ENCODE results near the gene TTLL11.

The TTLL11 gene

GRCh38 chr9:121844098-121844497 lies 249.0 kb downstream of the TTLL11 start:
- in situ Hi-C loops (cut with HindIII; ENCODE audit: low sequenced_read_pairs), result loop anchor here (5.0 kb wide), 1 partner anchor 107 kb away; no protein-coding TSS in a partner anchor

DNA sequence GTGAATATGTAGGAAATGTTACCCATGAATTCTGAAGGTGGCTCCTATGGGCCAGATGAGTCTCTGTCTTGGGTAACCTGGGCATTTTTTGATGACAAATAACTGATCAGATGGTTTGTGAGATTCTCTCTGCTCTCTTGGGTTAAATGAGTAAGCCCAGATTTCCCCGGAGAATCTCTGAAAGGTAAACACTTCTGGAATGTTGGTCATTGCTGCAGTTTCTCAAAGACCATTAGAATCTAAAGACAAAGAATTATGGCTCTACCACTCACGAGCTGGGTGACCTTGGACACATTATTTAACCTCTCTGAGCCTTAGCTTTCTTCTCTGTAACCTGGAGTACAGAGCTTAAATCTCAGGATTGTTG lies 250.5 kb downstream of the TTLL11 start:
- in situ Hi-C loops (cut with HindIII; ENCODE audit: low sequenced_read_pairs), result loop anchor here (5.0 kb wide), 1 partner anchor 105 kb away; no protein-coding TSS in a partner anchor

GRCh38 chr9:121841771-121842611 lies 251.1 kb downstream of the TTLL11 start:
- in situ Hi-C loops (cut with HindIII; ENCODE audit: low sequenced_read_pairs), result loop anchor here (5.0 kb wide), 1 partner anchor 105 kb away; no protein-coding TSS in a partner anchor

- in situ Hi-C loops (cut with HindIII; ENCODE audit: low sequenced_read_pairs), result loop anchor here (5.0 kb wide), 1 partner anchor 104 kb away; no protein-coding TSS in a partner anchor
Observed at GRCh38 chr9:121840838-121841760, 252.0 kb downstream of the TTLL11 start.

- in situ Hi-C loops (cut with HindIII; ENCODE audit: low sequenced_read_pairs), result loop anchor here (5.0 kb wide), 2 partner anchors 37 to 103 kb away; no protein-coding TSS in a partner anchor
Observed at GRCh38 chr9:121839726-121840500, 253.2 kb downstream of the TTLL11 start.

- in situ Hi-C loops (cut with HindIII; ENCODE audit: low sequenced_read_pairs), result loop anchor here (5.0 kb wide), 1 partner anchor 38 kb away; no protein-coding TSS in a partner anchor
Observed at GRCh38 chr9:121838746-121839669, 254.1 kb downstream of the TTLL11 start.

GRCh38 chr9:121837113-121837961 lies 255.8 kb downstream of the TTLL11 start:
- in situ Hi-C loops (cut with HindIII; ENCODE audit: low sequenced_read_pairs), result loop anchor here (5.0 kb wide), 1 partner anchor 40 kb away; no protein-coding TSS in a partner anchor

GRCh38 chr9:121836366-121836885 lies 256.7 kb downstream of the TTLL11 start:
- in situ Hi-C loops (cut with HindIII; ENCODE audit: low sequenced_read_pairs), result loop anchor here (5.0 kb wide), 1 partner anchor 41 kb away; no protein-coding TSS in a partner anchor

- in situ Hi-C loops (cut with HindIII; ENCODE audit: low sequenced_read_pairs), result loop anchor here (5.0 kb wide), 1 partner anchor 42 kb away; no protein-coding TSS in a partner anchor
Observed at GRCh38 chr9:121835587-121836365, 257.3 kb downstream of the TTLL11 start.

DNA sequence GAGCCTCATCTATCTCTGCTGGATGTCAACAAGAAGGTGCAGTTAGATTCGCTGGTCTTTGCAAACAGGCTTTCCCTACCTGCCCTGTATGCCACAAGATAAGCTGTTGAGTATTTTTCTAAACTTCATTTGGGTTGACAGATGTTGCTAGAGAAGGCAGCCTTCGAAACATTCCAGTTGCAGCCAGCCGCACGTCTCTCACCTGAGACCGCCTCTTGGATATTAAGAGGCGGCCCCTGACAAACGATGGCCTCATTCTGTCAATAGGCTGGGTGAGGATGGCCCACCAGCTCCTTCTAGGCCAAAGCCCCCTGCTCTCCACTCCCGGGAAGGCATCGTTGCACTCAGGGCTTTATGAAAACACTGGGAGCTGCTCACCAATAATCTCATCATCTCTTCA lies 260.0 kb downstream of the TTLL11 start:
- in situ Hi-C loops (cut with HindIII; ENCODE audit: low sequenced_read_pairs), result no loop called here

DNA sequence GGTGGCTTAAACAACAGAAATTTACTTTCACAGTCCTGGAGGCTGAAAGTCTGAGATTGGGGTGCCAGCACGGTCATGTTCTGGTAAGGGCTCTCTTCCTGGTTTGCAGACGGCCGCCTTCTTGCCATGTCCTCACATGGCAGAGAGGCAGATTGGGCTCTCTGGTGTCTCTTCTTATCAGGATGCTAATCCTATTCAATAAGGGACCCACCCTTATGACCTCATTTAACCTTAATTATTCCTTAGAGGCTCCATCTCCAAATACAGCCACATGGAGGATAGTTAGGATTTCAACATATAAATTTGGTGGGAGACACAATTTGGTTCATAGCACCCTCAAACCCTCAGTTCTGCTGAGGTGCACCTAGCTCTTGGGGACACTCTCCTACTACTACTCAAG lies 261.2 kb downstream of the TTLL11 start:
- in situ Hi-C loops (cut with HindIII; ENCODE audit: low sequenced_read_pairs), result no loop called here

DNA sequence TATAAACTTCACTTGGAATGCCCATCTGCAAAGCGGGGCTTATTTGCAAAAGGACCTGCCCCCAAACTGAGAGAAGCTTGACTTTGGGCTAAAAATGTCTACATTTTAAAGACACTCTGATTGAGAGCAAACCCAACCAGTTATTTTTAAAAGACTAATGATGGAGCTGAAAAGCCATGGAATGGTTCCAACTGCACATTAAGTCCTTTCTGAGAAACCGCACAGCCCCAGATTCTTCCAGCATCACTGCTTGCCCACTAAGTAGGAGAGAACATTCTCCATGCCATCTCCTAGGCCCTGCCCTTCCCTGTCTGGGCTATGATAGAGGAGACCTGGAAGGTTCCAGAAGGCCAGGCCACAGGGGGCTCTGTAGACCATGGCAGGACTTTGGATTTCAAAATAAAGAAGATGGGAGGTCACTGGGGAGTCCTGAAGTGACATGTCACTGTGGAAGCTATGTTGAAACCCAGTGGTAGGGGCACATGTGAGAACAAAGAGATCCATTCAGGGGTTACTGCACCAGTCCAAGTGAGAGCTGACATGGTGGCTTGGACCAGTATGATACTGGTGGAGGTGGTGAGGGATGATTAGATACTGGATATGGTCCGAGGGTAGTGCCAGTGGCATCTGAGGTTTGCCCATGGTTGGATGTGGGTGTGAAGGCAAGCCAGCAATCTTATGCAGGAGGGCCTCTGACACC lies 262.5 kb downstream of the TTLL11 start:
- in situ Hi-C loops (cut with HindIII; ENCODE audit: low sequenced_read_pairs), result no loop called here

DNA sequence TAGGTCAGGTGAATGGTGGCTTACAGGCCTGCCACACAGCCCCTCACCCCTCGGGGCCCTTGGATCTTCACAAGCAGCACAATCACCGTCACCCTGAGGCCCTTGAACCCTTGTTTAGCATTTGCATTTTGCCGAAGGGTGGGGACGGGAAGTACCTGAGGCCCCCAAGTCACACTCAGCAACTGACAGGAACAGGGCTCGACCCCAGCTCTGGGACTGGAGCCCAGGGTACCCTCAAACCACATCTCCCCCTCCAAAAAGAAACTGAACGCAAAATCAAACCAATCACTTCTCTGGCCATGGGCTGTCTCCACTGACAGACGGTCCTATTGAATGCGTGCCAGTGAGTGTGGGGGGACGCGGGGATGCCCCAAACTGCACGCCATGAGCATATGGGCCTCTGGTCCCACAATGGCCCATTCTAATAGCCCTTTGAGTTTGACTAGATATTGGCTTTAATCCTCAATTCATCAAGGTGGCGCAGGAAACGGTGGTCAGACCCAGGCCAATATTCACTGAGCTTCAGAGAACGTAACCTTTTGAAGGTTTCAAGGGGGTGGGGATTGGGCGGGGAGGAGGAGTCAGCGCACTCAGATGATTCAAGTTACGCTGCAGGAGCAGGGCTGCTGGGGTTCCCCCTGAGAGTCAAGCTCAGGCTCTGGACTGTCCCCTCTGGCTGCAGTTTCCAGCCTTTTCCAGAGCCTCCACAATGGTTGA lies 265.7 kb downstream of the TTLL11 start:
- in situ Hi-C loops (cut with HindIII; ENCODE audit: low sequenced_read_pairs), result no loop called here

DNA sequence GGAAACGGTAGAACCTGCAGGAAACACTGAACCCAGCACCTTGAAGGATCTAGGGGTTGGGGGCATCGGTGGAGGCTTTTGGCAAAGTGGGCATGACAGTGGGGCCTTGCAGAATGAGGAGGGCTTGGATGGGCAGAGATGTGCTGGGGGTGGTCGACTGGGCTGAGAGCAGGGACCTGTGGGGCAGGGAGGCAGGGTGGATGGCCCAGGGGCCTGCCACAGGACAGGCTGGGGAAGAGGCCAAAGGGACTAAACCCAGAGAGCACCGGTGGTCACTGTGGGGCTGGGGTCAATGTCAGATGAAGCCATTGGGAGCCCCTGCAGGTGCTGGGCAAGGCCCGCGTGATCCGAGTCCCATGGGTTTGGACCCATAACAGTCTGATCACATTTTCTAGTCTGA lies 266.4 kb downstream of the TTLL11 start:
- in situ Hi-C loops (cut with HindIII; ENCODE audit: low sequenced_read_pairs), result no loop called here

DNA sequence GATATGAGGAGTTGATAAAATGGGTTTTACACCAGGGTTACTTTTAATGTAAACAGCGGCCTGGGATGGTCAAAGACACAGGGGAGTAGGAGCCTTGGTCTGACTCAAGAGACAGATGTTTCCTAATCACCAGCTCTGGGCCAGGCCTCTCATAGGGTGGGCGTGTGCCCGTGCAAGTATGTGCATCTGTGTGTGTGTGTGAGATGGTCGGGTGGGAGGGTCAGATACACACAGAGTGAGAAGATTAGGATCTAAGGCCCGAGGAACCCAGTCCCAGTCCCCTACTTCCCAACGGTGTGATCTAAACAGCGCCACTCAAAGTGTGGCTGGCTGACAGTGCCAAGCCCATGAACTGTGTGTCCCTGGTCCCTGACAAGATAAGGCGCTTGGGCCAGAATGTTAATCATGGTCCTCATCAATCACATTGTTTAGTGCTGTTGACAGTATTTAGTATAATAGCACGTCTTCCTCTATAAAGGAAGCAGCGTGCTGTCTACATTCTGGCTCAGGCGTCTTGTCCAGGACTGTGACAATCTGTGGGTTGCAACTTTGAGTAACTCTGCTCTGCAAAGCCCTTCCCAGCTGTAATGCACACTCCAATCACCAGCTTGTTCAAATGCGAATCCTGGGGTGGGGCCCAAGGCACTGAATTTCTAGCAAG lies 267.9 kb downstream of the TTLL11 start:
- in situ Hi-C loops (cut with HindIII; ENCODE audit: low sequenced_read_pairs), result no loop called here

- in situ Hi-C loops (cut with HindIII; ENCODE audit: low sequenced_read_pairs), result no loop called here
Observed at GRCh38 chr9:121824651-121825030, 268.5 kb downstream of the TTLL11 start.
